Type B pancreatic cell (in vitro differentiated cells): ENCODE measurements around the gene TSHZ2. TPM values are rescaled to one million over a fixed set of nuclear protein-coding genes. Genes with fewer than 3 reads are reported as not detected.

ENCODE experiments used
- DNase-seq: peaks from one replicate; pipeline ENCODE4 v3.0.0; 2021; ENCODE audit warnings: mixed read lengths; ENCODE audit not compliant: unreplicated experiment; ENCODE audit errors: extremely low spot score
- H3K27ac Mint-ChIP-seq: 2 replicates; pipeline ENCODE4 v1.8.0; 2021; ENCODE audit warnings: mild to moderate bottlenecking, mixed read lengths
- H3K27me3 Mint-ChIP-seq: 2 replicates; pipeline ENCODE4 v1.8.0; 2021; ENCODE audit warnings: mixed read lengths
- H3K36me3 Mint-ChIP-seq: 2 replicates; pipeline ENCODE4 v1.8.0; 2021; ENCODE audit warnings: mixed read lengths
- H3K4me1 Mint-ChIP-seq: one replicate; pipeline ENCODE4 v1.8.0; 2021; ENCODE audit warnings: mixed read lengths; ENCODE audit not compliant: unreplicated experiment
- H3K4me3 Mint-ChIP-seq: 2 replicates; pipeline ENCODE4 v1.8.0; 2021; ENCODE audit warnings: mild to moderate bottlenecking, mixed read lengths
- H3K9me3 Mint-ChIP-seq: 2 replicates; pipeline ENCODE4 v1.8.0; 2021; ENCODE audit warnings: mixed read lengths
- CTCF ChIP-seq: fragments of 200-600 bp; sonication (generic); conservative IDR thresholded peaks from 2 replicates; pipeline ENCODE4 v1.5.0; 2021; ENCODE audit warnings: antibody characterized with exemption, mild to moderate bottlenecking
- total RNA-seq: library from RNA; stranded (reverse); gene quantifications from 2 replicates; pipeline ENCODE4 v1.2.1, GENCODE V29; 2021; ENCODE audit warnings: low replicate concordance

The TSHZ2 gene
- total RNA-seq, 1 donor from 2014 or later, result 45.5 TPM

- Mint-ChIP-seq H3K36me3 (peaks cover 1% of the 10 kb centered on the region), H3K4me1 (peaks cover 27% of the 10 kb centered on the region), H3K27ac (no peak overlapping the region), H3K27me3 (no peaks in the 10 kb centered on the region), H3K4me3 (no peak overlapping the region), H3K9me3 (no peaks in the 10 kb centered on the region)
- no peak for DNase-seq
- no peak for TF ChIP-seq CTCF
Measured at GRCh38 chr20:53033176-53033575, 61.0 kb downstream of the TSHZ2 start.

DNA sequence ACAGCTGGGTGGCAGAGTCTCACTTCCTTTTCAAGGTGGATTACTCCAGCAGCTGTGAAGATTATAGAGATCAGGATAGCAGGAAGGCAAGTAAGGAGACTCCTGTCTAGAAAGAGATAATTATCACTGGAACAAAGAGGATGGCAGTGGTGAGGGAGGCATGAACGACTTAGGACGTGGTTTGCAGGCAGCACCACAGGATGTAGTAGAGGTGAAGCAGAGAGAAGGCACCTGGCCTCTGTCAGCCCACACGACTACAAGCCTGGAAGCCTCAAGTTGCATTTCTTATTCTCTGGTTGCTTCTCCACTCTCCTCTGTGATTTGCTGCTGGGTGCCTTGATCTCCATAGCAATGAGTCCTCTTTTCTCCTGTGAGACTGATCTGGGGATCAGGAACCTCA is 62.7 kb downstream of the TSHZ2 start:
- no peaks in the 10 kb centered on the region for H3K9me3 Mint-ChIP-seq
- no peak for DNase-seq
- peaks cover 10% of the 10 kb centered on the region for H3K36me3 Mint-ChIP-seq

DNA sequence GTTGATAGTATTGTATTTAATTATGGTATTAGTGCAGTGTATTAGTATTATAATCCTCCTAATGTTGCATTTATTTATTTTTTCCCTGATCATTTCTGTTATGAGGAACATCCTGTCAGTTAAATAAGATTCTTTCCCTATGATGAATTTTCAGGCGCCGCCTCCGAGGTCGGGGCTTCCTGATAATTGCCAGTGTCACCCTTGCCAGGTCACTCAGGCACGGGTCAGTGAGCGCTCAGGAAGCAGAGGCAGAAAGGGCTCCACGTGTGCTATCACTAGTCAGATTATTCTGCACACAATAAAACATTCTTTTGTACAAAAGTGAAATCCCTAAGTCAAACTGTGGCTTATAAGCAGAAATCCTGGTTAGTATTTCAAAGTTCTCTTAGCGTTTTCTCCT is 64.8 kb downstream of the TSHZ2 start:
- TF ChIP-seq CTCF, result no peak
- Mint-ChIP-seq H3K4me3 (no peak overlapping the region), H3K9me3 (no peaks in the 10 kb centered on the region), H3K27ac (no peak overlapping the region), H3K36me3 (peaks cover 10% of the 10 kb centered on the region), H3K4me1 (peaks cover 24% of the 10 kb centered on the region), H3K27me3 (no peaks in the 10 kb centered on the region)
- no peak for DNase-seq

More for the DNA sequence above, 62.7 kb downstream of the TSHZ2 start:
- Mint-ChIP-seq H3K4me1 (peaks cover 29% of the 10 kb centered on the region), H3K4me3 (no peak overlapping the region), H3K27me3 (no peaks in the 10 kb centered on the region), H3K27ac (no peak overlapping the region)
- no peak for TF ChIP-seq CTCF

- TF ChIP-seq CTCF, result no peak
- H3K27ac Mint-ChIP-seq, result no peak overlapping the region
- H3K36me3 Mint-ChIP-seq, result peaks cover 10% of the 10 kb centered on the region
- H3K27me3 Mint-ChIP-seq, result no peaks in the 10 kb centered on the region
- no peak overlapping the region for H3K4me3 Mint-ChIP-seq
- H3K4me1 Mint-ChIP-seq, result peaks cover 25% of the 10 kb centered on the region
- no peak for DNase-seq
- no peaks in the 10 kb centered on the region for H3K9me3 Mint-ChIP-seq
Measured at GRCh38 chr20:53037621-53038020, 65.5 kb downstream of the TSHZ2 start.

GRCh38 chr20:53038299-53038698 is 66.1 kb downstream of the TSHZ2 start:
- TF ChIP-seq CTCF, result no peak
- no peak for DNase-seq
- Mint-ChIP-seq H3K9me3 (no peaks in the 10 kb centered on the region), H3K4me3 (no peak overlapping the region), H3K36me3 (peaks cover 10% of the 10 kb centered on the region), H3K27me3 (no peaks in the 10 kb centered on the region), H3K27ac (no peak overlapping the region), H3K4me1 (peaks cover 23% of the 10 kb centered on the region)
